HCT116 (cell line): Measurements from ENCODE around the gene SLC6A17. TPM values are rescaled to one million over a fixed set of nuclear protein-coding genes. Genes with fewer than 3 reads are reported as not detected.

Source experiments
- ATAC-seq: fragments of 200-7000 bp; cut with Tn5 transposase; 2 replicates; pipeline ENCODE4 v1.9.1; 2020; ENCODE audit warnings: mild to moderate bottlenecking, moderate library complexity
- BruUV-seq: library from RNA; stranded (reverse); fragments of 400-500 nt; replicated peaks from 2 replicates; lab custom pipeline; 2021; lab: Mats Ljungman, UMichigan
- CTCF ChIA-PET: fragments of 300-600 bp; sonication (Branson Sonifier 250); formaldehyde crosslinking; loops from one replicate; lab custom pipeline; 2021; ENCODE audit warnings: antibody characterized with exemption; lab: Charles Lee
- POLR2A ChIA-PET: fragments of 300-600, 350-600 bp; sonication (Branson Sonifier 250); formaldehyde crosslinking; loops from one replicate; lab custom pipeline; 2021; ENCODE audit warnings: antibody characterized with exemption; lab: Charles Lee
- RAD21 ChIA-PET, 2 experiments: fragments of 300-600 bp; sonication (Branson Sonifier 250); formaldehyde crosslinking; loops; one replicate each; lab custom pipeline; 2023; ENCODE audit warnings: low total read pairs in 2 of 2; ENCODE audit not compliant: uncharacterized antibody in 2 of 2, unreplicated experiment in 2 of 2, low non-redundant PET in 1 of 2; lab: Charles Lee
- DNase-seq: peaks from one replicate; pipeline ENCODE4 v3.0.0-alpha.2; 2010; ENCODE audit warnings: low read depth, low spot score
- H2AFZ ChIP-seq: fragments of 200-600 bp; shearing (Covaris generic), sonication (generic); 2 replicates; pipeline ENCODE4 v1.6.1; 2017; ENCODE audit warnings: low read depth, mixed run types, mixed read lengths, antibody characterized with exemption, low read length; ENCODE audit not compliant: poor library complexity, severe bottlenecking
- H3K27ac ChIP-seq: 2 replicates; pipeline ENCODE4 v1.5.1; 2012; ENCODE audit warnings: low read depth, low read length
- H3K27me3 ChIP-seq: fragments of 200-600 bp; sonication (generic); 2 replicates; pipeline ENCODE4 v1.6.1; 2016; ENCODE audit warnings: mixed run types, low read length, mixed read lengths; ENCODE audit not compliant: insufficient read depth
- H3K36me3 ChIP-seq, 2 experiments: fragments of 200-500 bp in 1 of 2; fragments of 200-600 bp in 1 of 2; sonication (Bioruptor generic) in 1 of 2; sonication (generic) in 1 of 2; 2 replicates each; pipeline versions ENCODE4 v1.5.1 to v1.6.1; 2014 to 2016; ENCODE audit warnings: low read length in 2 of 2, inconsistent platforms in 1 of 2, mixed read lengths in 1 of 2, mixed run types in 1 of 2; ENCODE audit not compliant: insufficient read depth in 2 of 2, control insufficient read depth in 1 of 2
- H3K4me1 ChIP-seq, 2 experiments: fragments of 200-600 bp in 1 of 2; sonication (generic) in 1 of 2; 2 replicates each; pipeline versions ENCODE4 v1.5.1 to v1.6.1; 2012 to 2017; ENCODE audit warnings: low read length in 2 of 2, inconsistent platforms in 1 of 2, mild to moderate bottlenecking in 1 of 2, mixed read lengths in 1 of 2, mixed run types in 1 of 2, moderate library complexity in 1 of 2; ENCODE audit not compliant: insufficient read depth in 2 of 2, control insufficient read depth in 1 of 2
- H3K4me2 ChIP-seq: fragments of 200-600 bp; sonication (generic); 2 replicates; pipeline ENCODE4 v1.6.1; 2017; ENCODE audit warnings: mixed run types, low read length, mixed read lengths
- H3K4me3 ChIP-seq, 2 experiments: fragments of 200-600 bp in 1 of 2; sonication (generic) in 1 of 2; replicated peaks in 1 of 2; 2 replicates each; pipeline ENCODE4 v1.5.1; 2011 to 2016; ENCODE audit warnings: low read length in 2 of 2, control low read depth in 1 of 2, low read depth in 1 of 2, mild to moderate bottlenecking in 1 of 2, mixed read lengths in 1 of 2, mixed run types in 1 of 2
- H3K79me2 ChIP-seq: fragments of 200-600 bp; sonication (generic); 2 replicates; pipeline ENCODE4 v1.6.1; 2017; ENCODE audit warnings: mild to moderate bottlenecking, mixed run types, low read length, moderate library complexity, mixed read lengths; ENCODE audit not compliant: insufficient read depth
- H3K9ac ChIP-seq: fragments of 200-600 bp; sonication (generic); 2 replicates; pipeline ENCODE4 v1.6.1; 2016; ENCODE audit warnings: low read length, mixed read lengths
- H3K9me2 ChIP-seq: fragments of 200-600 bp; sonication (generic), shearing (Covaris generic); 2 replicates; pipeline ENCODE4 v1.6.1; 2017; ENCODE audit warnings: mixed run types, mild to moderate bottlenecking, moderate library complexity; ENCODE audit not compliant: insufficient read depth
- H3K9me3 ChIP-seq, 2 experiments: fragments of 200-500 bp in 1 of 2; fragments of 200-600 bp in 1 of 2; sonication (Bioruptor generic) in 1 of 2; sonication (generic) in 1 of 2; 2 replicates each; pipeline ENCODE4 v1.6.1; 2014 to 2017; ENCODE audit warnings: low read length in 2 of 2, mixed read lengths in 2 of 2, inconsistent platforms in 1 of 2, low read depth in 1 of 2, mild to moderate bottlenecking in 1 of 2, mixed run types in 1 of 2, moderate library complexity in 1 of 2; ENCODE audit not compliant: control insufficient read depth in 1 of 2, insufficient read depth in 1 of 2
- H4K20me1 ChIP-seq: fragments of 200-600 bp; sonication (generic), shearing (Covaris generic); 2 replicates; pipeline ENCODE4 v1.6.1; 2017; ENCODE audit warnings: mixed run types, mild to moderate bottlenecking, moderate library complexity; ENCODE audit not compliant: insufficient read depth
- CBX3 ChIP-seq: IDR thresholded peaks from 2 replicates; pipeline ENCODE4 v1.6.1; 2012; ENCODE audit warnings: low read depth
- CEBPB ChIP-seq: IDR thresholded peaks from 2 replicates; pipeline ENCODE4 v1.6.1; 2012; ENCODE audit warnings: low read depth
- EGR1 ChIP-seq: IDR thresholded peaks from 2 replicates; pipeline ENCODE4 v1.6.1; 2012; ENCODE audit warnings: low read depth
- ELF1 ChIP-seq: IDR thresholded peaks from 2 replicates; pipeline ENCODE4 v1.6.1; 2012; ENCODE audit warnings: low read depth, borderline replicate concordance
- EZH2 ChIP-seq: fragments of 200-600 bp; sonication (generic); IDR thresholded peaks from 2 replicates; pipeline ENCODE4 v1.6.1; 2017; ENCODE audit warnings: antibody characterized with exemption, mixed run types
- FOSL1 ChIP-seq: IDR thresholded peaks from 2 replicates; pipeline ENCODE4 v1.6.1; 2012; ENCODE audit warnings: low read depth
- POLR2AphosphoS5 ChIP-seq: IDR thresholded peaks from 2 replicates; pipeline ENCODE4 v1.6.1; 2011; ENCODE audit warnings: mild to moderate bottlenecking, low read depth, low read length, moderate library complexity
- RAD21 ChIP-seq: IDR thresholded peaks from 2 replicates; pipeline ENCODE4 v1.6.1; 2012; ENCODE audit warnings: low read depth, mild to moderate bottlenecking
- SIN3A ChIP-seq: IDR thresholded peaks from 2 replicates; pipeline ENCODE4 v1.6.1; 2012; ENCODE audit warnings: low read depth
- SP1 ChIP-seq: IDR thresholded peaks from 2 replicates; pipeline ENCODE4 v1.6.1; 2012; ENCODE audit warnings: low read depth
- SRF ChIP-seq: IDR thresholded peaks from 2 replicates; pipeline ENCODE4 v1.6.1; 2012; ENCODE audit warnings: low read depth
- ZFX ChIP-seq: fragments of 450-650 bp; IDR thresholded peaks from 2 replicates; pipeline ENCODE4 v1.6.1; 2017
- ZNF274 ChIP-seq: fragments of 200-500 bp; sonication (Bioruptor generic); IDR thresholded peaks from 2 replicates; pipeline ENCODE4 v1.6.1; 2014; ENCODE audit warnings: mild to moderate bottlenecking, low read depth, low read length, inconsistent platforms
- intact Hi-C: fragments of 100-400 bp; cut with micrococcal nuclease; formaldehyde crosslinking; loops from 2 replicates; pipeline ENCODE4 v1.10.0; 2022
- total RNA-seq: library from RNA; stranded (reverse); gene quantifications from one replicate; pipeline ENCODE4 v1.2.1, GENCODE V29; 2021; ENCODE audit not compliant: unreplicated experiment
- TF ChIP-seq, protein P1 (sequence below): IDR thresholded peaks from 2 replicates; pipeline ENCODE4 v1.6.1; 2011; ENCODE audit warnings: mild to moderate bottlenecking, low read length, moderate library complexity; ENCODE audit not compliant: insufficient replicate concordance; ENCODE audit errors: extremely low read depth
- TF ChIP-seq, protein P2 (sequence below), 3 experiments: fragments of 200-600 bp in 1 of 3; sonication (generic) in 1 of 3; IDR thresholded peaks in 2 of 3; conservative IDR thresholded peaks in 1 of 3; 2 replicates each; pipeline ENCODE4 v1.5.1; 2012 to 2017; ENCODE audit warnings: low read depth in 2 of 3, low read length in 2 of 3, antibody characterized with exemption in 1 of 3, borderline replicate concordance in 1 of 3, control low read depth in 1 of 3, mild to moderate bottlenecking in 1 of 3, mixed read lengths in 1 of 3, mixed run types in 1 of 3, moderate library complexity in 1 of 3; ENCODE audit not compliant: insufficient read depth in 1 of 3
- TF ChIP-seq, protein P3 (sequence below): IDR thresholded peaks from 2 replicates; pipeline ENCODE4 v1.6.1; 2012; ENCODE audit warnings: low read depth

SLC6A17 gene
- total RNA-seq, 1 experiment from 2014 or later: 10.5 TPM

- no peak overlapping the region for H3K9ac ChIP-seq
- H3K4me2 ChIP-seq: no peak overlapping the region
- H4K20me1 ChIP-seq: no peaks in the 10 kb centered on the region
- no peaks in the 10 kb centered on the region for H3K27me3 ChIP-seq
- intact Hi-C loops: no loop called here
- H3K9me2 ChIP-seq: no peaks in the 10 kb centered on the region
- no peaks in the 10 kb centered on the region for H3K9me3 ChIP-seq
- TF ChIP-seq, protein P1, sequence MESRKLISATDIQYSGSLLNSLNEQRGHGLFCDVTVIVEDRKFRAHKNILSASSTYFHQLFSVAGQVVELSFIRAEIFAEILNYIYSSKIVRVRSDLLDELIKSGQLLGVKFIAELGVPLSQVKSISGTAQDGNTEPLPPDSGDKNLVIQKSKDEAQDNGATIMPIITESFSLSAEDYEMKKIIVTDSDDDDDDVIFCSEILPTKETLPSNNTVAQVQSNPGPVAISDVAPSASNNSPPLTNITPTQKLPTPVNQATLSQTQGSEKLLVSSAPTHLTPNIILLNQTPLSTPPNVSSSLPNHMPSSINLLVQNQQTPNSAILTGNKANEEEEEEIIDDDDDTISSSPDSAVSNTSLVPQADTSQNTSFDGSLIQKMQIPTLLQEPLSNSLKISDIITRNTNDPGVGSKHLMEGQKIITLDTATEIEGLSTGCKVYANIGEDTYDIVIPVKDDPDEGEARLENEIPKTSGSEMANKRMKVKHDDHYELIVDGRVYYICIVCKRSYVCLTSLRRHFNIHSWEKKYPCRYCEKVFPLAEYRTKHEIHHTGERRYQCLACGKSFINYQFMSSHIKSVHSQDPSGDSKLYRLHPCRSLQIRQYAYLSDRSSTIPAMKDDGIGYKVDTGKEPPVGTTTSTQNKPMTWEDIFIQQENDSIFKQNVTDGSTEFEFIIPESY: no peak
- TF ChIP-seq CBX3: no peak
- TF ChIP-seq EGR1: no peak
- no peak for TF ChIP-seq FOSL1
- no peak for TF ChIP-seq ELF1
- TF ChIP-seq ZNF274: no peak
- TF ChIP-seq CEBPB: no peak
- no peak for TF ChIP-seq POLR2AphosphoS5
- no peak for TF ChIP-seq EZH2
- TF ChIP-seq SRF: no peak
- TF ChIP-seq, protein P2, sequence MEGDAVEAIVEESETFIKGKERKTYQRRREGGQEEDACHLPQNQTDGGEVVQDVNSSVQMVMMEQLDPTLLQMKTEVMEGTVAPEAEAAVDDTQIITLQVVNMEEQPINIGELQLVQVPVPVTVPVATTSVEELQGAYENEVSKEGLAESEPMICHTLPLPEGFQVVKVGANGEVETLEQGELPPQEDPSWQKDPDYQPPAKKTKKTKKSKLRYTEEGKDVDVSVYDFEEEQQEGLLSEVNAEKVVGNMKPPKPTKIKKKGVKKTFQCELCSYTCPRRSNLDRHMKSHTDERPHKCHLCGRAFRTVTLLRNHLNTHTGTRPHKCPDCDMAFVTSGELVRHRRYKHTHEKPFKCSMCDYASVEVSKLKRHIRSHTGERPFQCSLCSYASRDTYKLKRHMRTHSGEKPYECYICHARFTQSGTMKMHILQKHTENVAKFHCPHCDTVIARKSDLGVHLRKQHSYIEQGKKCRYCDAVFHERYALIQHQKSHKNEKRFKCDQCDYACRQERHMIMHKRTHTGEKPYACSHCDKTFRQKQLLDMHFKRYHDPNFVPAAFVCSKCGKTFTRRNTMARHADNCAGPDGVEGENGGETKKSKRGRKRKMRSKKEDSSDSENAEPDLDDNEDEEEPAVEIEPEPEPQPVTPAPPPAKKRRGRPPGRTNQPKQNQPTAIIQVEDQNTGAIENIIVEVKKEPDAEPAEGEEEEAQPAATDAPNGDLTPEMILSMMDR (IDR thresholded peaks at IDR 0.05 in 2 of 3, conservative IDR thresholded peaks at IDR 0.05 in 1 of 3; ENCODE audit: borderline replicate concordance in 1 of 3, insufficient read depth in 1 of 3, low read depth in 2 of 3, low read length in 2 of 3): no peak
- TF ChIP-seq RAD21: no peak
- no peak for TF ChIP-seq ZFX
- TF ChIP-seq, protein P3, sequence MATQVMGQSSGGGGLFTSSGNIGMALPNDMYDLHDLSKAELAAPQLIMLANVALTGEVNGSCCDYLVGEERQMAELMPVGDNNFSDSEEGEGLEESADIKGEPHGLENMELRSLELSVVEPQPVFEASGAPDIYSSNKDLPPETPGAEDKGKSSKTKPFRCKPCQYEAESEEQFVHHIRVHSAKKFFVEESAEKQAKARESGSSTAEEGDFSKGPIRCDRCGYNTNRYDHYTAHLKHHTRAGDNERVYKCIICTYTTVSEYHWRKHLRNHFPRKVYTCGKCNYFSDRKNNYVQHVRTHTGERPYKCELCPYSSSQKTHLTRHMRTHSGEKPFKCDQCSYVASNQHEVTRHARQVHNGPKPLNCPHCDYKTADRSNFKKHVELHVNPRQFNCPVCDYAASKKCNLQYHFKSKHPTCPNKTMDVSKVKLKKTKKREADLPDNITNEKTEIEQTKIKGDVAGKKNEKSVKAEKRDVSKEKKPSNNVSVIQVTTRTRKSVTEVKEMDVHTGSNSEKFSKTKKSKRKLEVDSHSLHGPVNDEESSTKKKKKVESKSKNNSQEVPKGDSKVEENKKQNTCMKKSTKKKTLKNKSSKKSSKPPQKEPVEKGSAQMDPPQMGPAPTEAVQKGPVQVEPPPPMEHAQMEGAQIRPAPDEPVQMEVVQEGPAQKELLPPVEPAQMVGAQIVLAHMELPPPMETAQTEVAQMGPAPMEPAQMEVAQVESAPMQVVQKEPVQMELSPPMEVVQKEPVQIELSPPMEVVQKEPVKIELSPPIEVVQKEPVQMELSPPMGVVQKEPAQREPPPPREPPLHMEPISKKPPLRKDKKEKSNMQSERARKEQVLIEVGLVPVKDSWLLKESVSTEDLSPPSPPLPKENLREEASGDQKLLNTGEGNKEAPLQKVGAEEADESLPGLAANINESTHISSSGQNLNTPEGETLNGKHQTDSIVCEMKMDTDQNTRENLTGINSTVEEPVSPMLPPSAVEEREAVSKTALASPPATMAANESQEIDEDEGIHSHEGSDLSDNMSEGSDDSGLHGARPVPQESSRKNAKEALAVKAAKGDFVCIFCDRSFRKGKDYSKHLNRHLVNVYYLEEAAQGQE: no peak
- TF ChIP-seq SP1: no peak
- TF ChIP-seq SIN3A: no peak
- DNase-seq: no peak
- ChIA-PET CTCF (no interaction called here), RAD21 (no interaction called here), POLR2A (no interaction called here)
- no peak overlapping the region for H3K4me3 ChIP-seq
- BruUV-seq: no TSS peak
- H3K36me3 ChIP-seq: no peaks in the 10 kb centered on the region; a peak in 1 of 4 replicates
- no peaks in the 10 kb centered on the region for H3K79me2 ChIP-seq
- no peak overlapping the region for H2AFZ ChIP-seq
- ATAC-seq: no peak
- no peaks in the 10 kb centered on the region for H3K4me1 ChIP-seq
- no peak overlapping the region for H3K27ac ChIP-seq
Observed at GRCh38 chr1:110243146-110243545, 92.9 kb downstream of the SLC6A17 start.
